ENCODE results near the gene ELAC1.

Gene ELAC1

GRCh38 chr18:51021226-51021965 lies 53.6 kb downstream of the ELAC1 start:
- DNase-seq = no peak

- DNase-seq = no peak
Measured at GRCh38 chr18:51025512-51025911, 57.7 kb downstream of the ELAC1 start.

GRCh38 chr18:51028201-51028805 lies 60.5 kb downstream of the ELAC1 start:
- peak; percentile 17 for DNase-seq

- DNase-seq = no peak
Measured at GRCh38 chr18:51029378-51029693, 61.5 kb downstream of the ELAC1 start.

GRCh38 chr18:51029694-51030536 lies 62.1 kb downstream of the ELAC1 start, which contains the start of gene SMAD4:
SMAD4 (plus strand) TSS chr18:51030213; CDS start chr18:51047047, 16,834 bp downstream.
- DNase-seq = peak; percentile 96

GRCh38 chr18:51030537-51031258 lies 62.9 kb downstream of the ELAC1 start:
- peak; percentile 69 for DNase-seq

- DNase-seq = no peak
Measured at GRCh38 chr18:51032193-51032592, 64.4 kb downstream of the ELAC1 start.

GRCh38 chr18:51037230-51037629 lies 69.4 kb downstream of the ELAC1 start:
- DNase-seq = no peak

Data from fibroblast of skin of right quadriceps (primary cell).